ENCODE measurements around the gene LRCH3.
"Not testable (repeated sequence)": the region's sequence is repeated elsewhere in the genome, so short reads cannot be mapped to it uniquely, and the experiment has no call there.

DNA sequence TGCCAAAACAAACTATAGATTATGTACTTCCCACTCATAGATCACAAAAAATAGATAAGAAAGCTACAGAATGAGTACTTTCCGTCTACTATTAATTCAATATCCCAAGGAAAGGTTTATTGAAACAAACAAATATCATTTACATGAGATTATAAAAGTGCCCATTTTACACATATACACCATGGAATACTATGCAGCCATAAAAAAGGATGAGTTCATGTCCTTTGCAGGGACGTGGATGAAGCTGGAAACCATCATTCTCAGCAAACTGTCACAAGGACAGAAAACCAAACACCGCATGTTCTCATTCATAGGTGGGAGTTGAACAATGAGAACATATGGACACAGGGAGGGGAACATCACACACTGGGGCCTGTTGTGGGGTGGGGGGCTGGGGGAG, 136.5 kb downstream of the LRCH3 start:
- TF ChIP-seq, protein P1, sequence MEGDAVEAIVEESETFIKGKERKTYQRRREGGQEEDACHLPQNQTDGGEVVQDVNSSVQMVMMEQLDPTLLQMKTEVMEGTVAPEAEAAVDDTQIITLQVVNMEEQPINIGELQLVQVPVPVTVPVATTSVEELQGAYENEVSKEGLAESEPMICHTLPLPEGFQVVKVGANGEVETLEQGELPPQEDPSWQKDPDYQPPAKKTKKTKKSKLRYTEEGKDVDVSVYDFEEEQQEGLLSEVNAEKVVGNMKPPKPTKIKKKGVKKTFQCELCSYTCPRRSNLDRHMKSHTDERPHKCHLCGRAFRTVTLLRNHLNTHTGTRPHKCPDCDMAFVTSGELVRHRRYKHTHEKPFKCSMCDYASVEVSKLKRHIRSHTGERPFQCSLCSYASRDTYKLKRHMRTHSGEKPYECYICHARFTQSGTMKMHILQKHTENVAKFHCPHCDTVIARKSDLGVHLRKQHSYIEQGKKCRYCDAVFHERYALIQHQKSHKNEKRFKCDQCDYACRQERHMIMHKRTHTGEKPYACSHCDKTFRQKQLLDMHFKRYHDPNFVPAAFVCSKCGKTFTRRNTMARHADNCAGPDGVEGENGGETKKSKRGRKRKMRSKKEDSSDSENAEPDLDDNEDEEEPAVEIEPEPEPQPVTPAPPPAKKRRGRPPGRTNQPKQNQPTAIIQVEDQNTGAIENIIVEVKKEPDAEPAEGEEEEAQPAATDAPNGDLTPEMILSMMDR (conservative IDR thresholded peaks at IDR 0.05; ENCODE audit: low read depth, low read length) = not testable (repeated sequence)
- not testable (repeated sequence) for TF ChIP-seq EZH2 (IDR thresholded peaks at IDR 0.05; ENCODE audit: borderline replicate concordance, low read depth, low read length, poor library complexity, severe bottlenecking)

Measured in A673 (cell line).